Spleen (tissue), 11 donors: ENCODE results near the gene PROM2. TPM values are rescaled to one million over a fixed set of nuclear protein-coding genes. Genes with fewer than 3 reads are reported as not detected.

Experiments used
- DNase-seq: peaks from one replicate; pipeline ENCODE4 v3.0.0-alpha.2; 2020
- H3K27ac ChIP-seq, 8 donors: fragments of 200-600 bp; sonication (generic) in 7 of 8; 1 replicate in 4 of 8; 2 replicates in 4 of 8; pipeline versions ENCODE4 v1.5.0 to v1.8.0; 2016 to 2021; ENCODE audit warnings: inconsistent platforms in 4 of 8, mild to moderate bottlenecking in 4 of 8, moderate library complexity in 1 of 8
- H3K27me3 ChIP-seq, 7 donors: fragments of 200-600 bp; sonication (generic) in 6 of 7; replicated peaks in 1 of 7; 1 replicate in 4 of 7; 2 replicates in 3 of 7; pipeline versions ENCODE4 v1.5.0 to v1.8.0; 2016 to 2021; ENCODE audit warnings: inconsistent platforms in 3 of 7, mild to moderate bottlenecking in 1 of 7
- H3K36me3 ChIP-seq, 6 donors: fragments of 200-600 bp; sonication (generic) in 5 of 6; 1 replicate in 4 of 6; 2 replicates in 2 of 6; pipeline versions ENCODE4 v1.5.0 to v1.8.0; 2016 to 2021; ENCODE audit warnings: inconsistent platforms in 2 of 6
- H3K4me1 ChIP-seq, 6 donors: fragments of 200-600 bp; sonication (generic) in 5 of 6; 1 replicate in 3 of 6; 2 replicates in 3 of 6; pipeline versions ENCODE4 v1.5.0 to v1.8.0; 2016 to 2021; ENCODE audit warnings: inconsistent platforms in 3 of 6
- H3K4me3 ChIP-seq, 8 donors: fragments of 200-600 bp; sonication (generic) in 7 of 8; 1 replicate in 4 of 8; 2 replicates in 4 of 8; pipeline versions ENCODE4 v1.5.0 to v1.8.0; 2016 to 2021; ENCODE audit warnings: inconsistent platforms in 4 of 8, mild to moderate bottlenecking in 4 of 8, moderate library complexity in 2 of 8
- H3K9me3 ChIP-seq, 8 donors: fragments of 200-600 bp; sonication (generic) in 7 of 8; 1 replicate in 4 of 8; 2 replicates in 4 of 8; pipeline versions ENCODE4 v1.5.0 to v1.8.0; 2016 to 2021; ENCODE audit warnings: inconsistent platforms in 4 of 8
- POLR2A ChIP-seq, 3 donors: fragments of 450-650 bp; IDR thresholded peaks; one replicate each; pipeline ENCODE4 v1.5.1; 2017; ENCODE audit warnings: antibody characterized with exemption in 3 of 3, mild to moderate bottlenecking in 1 of 3
- POLR2AphosphoS5 ChIP-seq, 3 donors: sonication (generic); formaldehyde crosslinking; IDR thresholded peaks; one replicate each; pipeline ENCODE4 v1.5.1; 2017; ENCODE audit warnings: antibody characterized with exemption in 3 of 3
- WGBS, 5 donors: extraction: QIAGEN DNeasy Blood & Tissue Kit in 3 of 5; methylation state at CpG; one replicate each; pipeline versions ENCODE4 v1.1.5 to v1.1.7; 2013 to 2018; 5-methylcytosine and 5-hydroxymethylcytosine counted together
- intact Hi-C: fragments of 100-400 bp; cut with DNase I; formaldehyde crosslinking; loops from one replicate; pipeline ENCODE4 v1.15.0; 2023; ENCODE audit warnings: low total_unique reads
- polyA plus RNA-seq, 3 donors: library from polyadenylated mRNA; stranded (reverse); fragments of 200-250 nt; gene quantifications; one replicate each; pipeline ENCODE4 v1.2.1, GENCODE V29; 2013
- total RNA-seq, 7 donors: library from RNA; depleted of rRNA in 3 of 7; stranded (reverse); fragments of >200 nt in 3 of 7; fragmentation: NEBNext Ultra II Directional in 4 of 7; extraction: Animal tissue kit (Norgen Biotek cat#: 25700) in 4 of 7; gene quantifications; one replicate each; pipeline versions ENCODE4 v1.1.0 to v1.2.1, GENCODE V29; 2016 to 2021
- TF ChIP-seq, protein P1 (sequence below), 11 experiments: fragments of 200-600 bp in 7 of 11; fragments of 450-650 bp in 4 of 11; sonication (generic) in 4 of 11; IDR thresholded peaks in 8 of 11; conservative IDR thresholded peaks in 3 of 11; 1 replicate in 7 of 11; 2 replicates in 4 of 11; pipeline versions ENCODE4 v1.4.0 to v1.8.0; 2016 to 2021; ENCODE audit warnings: antibody characterized with exemption in 11 of 11, inconsistent platforms in 4 of 11, mild to moderate bottlenecking in 1 of 11
- donor health status: healthy with polysubstance abuse.
- donor health status: DM: no; HTN: no; CAD: no; lungs with moderate emphysema.
- donor health status: DM: no; HTN: no; CAD: no.
- donor health status: Bipolar disorder and iron deficiency.
- donor health status: healthy.
- donor health status: DM: no; HTN: no; CAD: no.
- donor health status: DM: yes; HTN: yes; CAD: no.

PROM2 gene
- total and polyA plus RNA-seq, 10 donors: 0.21 to 4.9 (median 1.4) TPM

GRCh38 chr2:95272781-95273180 is 1.5 kb upstream of the PROM2 start:
- Histone ChIP-seq H3K4me1 (no peaks in the 10 kb centered on the region), H3K36me3 (no peaks in the 10 kb centered on the region), H3K9me3 (no peaks in the 10 kb centered on the region), H3K4me3 (no peak overlapping the region), H3K27ac (no peak overlapping the region), H3K27me3 (no peaks in the 10 kb centered on the region)
- intact Hi-C loops: no loop called here
- TF ChIP-seq, protein P1, sequence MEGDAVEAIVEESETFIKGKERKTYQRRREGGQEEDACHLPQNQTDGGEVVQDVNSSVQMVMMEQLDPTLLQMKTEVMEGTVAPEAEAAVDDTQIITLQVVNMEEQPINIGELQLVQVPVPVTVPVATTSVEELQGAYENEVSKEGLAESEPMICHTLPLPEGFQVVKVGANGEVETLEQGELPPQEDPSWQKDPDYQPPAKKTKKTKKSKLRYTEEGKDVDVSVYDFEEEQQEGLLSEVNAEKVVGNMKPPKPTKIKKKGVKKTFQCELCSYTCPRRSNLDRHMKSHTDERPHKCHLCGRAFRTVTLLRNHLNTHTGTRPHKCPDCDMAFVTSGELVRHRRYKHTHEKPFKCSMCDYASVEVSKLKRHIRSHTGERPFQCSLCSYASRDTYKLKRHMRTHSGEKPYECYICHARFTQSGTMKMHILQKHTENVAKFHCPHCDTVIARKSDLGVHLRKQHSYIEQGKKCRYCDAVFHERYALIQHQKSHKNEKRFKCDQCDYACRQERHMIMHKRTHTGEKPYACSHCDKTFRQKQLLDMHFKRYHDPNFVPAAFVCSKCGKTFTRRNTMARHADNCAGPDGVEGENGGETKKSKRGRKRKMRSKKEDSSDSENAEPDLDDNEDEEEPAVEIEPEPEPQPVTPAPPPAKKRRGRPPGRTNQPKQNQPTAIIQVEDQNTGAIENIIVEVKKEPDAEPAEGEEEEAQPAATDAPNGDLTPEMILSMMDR (IDR thresholded peaks at IDR 0.05 in 8 of 11, conservative IDR thresholded peaks at IDR 0.05 in 3 of 11): no peak
- TF ChIP-seq POLR2AphosphoS5 (IDR thresholded peaks at IDR 0.05) (no peak), POLR2A (IDR thresholded peaks at IDR 0.05) (no peak)
- 58 to 90% (median 85%) methylated on average over 1 of the region's 1 CpG for WGBS, 5 donors
- DNase-seq: peak; percentile 30

DNA sequence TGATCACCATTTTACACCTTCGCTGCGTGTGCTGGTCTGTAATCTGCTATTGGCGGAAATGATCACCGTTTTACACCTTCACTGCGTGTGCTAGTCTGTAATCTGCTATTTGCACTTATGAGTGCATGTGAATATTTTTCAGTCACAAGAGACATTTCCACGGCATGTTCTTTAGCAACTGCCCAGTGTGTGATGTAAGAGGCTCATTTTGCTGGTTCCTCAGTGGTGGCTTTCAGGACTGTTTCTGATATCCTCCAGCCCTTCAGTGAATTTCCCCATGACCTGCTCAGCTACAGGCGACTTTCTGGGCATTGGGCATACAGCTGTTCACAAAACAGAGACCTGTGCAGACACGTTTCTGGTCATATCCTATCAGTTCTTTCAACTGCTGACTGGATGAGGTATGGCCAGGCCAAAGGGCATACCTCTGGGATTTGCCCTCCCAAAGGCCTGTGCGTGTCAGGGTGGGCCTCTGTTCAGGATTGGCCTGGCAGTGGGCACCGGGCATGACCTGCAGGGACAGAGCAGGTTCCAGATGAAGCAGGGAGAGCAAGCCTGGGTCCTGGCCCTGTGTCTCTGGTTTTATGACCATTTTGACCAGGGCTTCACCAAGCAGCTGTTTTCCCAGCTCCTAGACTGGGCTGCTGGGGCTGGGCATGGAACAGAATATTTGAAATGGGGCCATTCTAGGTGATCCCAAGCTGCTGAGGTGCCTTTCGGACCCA is 521 bp upstream of the PROM2 start:
- no peaks in the 10 kb centered on the region for H3K36me3 ChIP-seq
- no peak overlapping the region for H3K4me3 ChIP-seq
- intact Hi-C loops: no loop called here
- whole genome bisulfite sequencing, 5 donors: 79 to 92% (median 83%) methylated on average over 9 to 11 of the region's 11 CpGs
- peak; percentile 64 for DNase-seq
- H3K4me1 ChIP-seq: no peaks in the 10 kb centered on the region
- H3K27me3 ChIP-seq: no peaks in the 10 kb centered on the region
- no peak overlapping the region for H3K27ac ChIP-seq
- TF ChIP-seq POLR2AphosphoS5 (IDR thresholded peaks at IDR 0.05): no peak
- TF ChIP-seq POLR2A (IDR thresholded peaks at IDR 0.05): no peak
- TF ChIP-seq, protein P1 (IDR thresholded peaks at IDR 0.05 in 8 of 11, conservative IDR thresholded peaks at IDR 0.05 in 3 of 11): no peak
- H3K9me3 ChIP-seq: no peaks in the 10 kb centered on the region

- Histone ChIP-seq H3K36me3 (no peaks in the 10 kb centered on the region), H3K4me1 (no peaks in the 10 kb centered on the region), H3K27ac (no peak overlapping the region), H3K4me3 (no peak overlapping the region), H3K9me3 (no peaks in the 10 kb centered on the region), H3K27me3 (no peaks in the 10 kb centered on the region)
- TF ChIP-seq POLR2AphosphoS5 (IDR thresholded peaks at IDR 0.05): no peak
- TF ChIP-seq, protein P1 (IDR thresholded peaks at IDR 0.05 in 8 of 11, conservative IDR thresholded peaks at IDR 0.05 in 3 of 11): no peak
- no peak for TF ChIP-seq POLR2A (IDR thresholded peaks at IDR 0.05)
- intact Hi-C loops: no loop called here
- 81 to 100% (median 91%) methylated on average over 2 to 4 of the region's 4 CpGs for WGBS, 5 donors
- DNase-seq: peak; percentile 68
Measured at GRCh38 chr2:95275151-95275515, 884 bp downstream of the PROM2 start.

DNA sequence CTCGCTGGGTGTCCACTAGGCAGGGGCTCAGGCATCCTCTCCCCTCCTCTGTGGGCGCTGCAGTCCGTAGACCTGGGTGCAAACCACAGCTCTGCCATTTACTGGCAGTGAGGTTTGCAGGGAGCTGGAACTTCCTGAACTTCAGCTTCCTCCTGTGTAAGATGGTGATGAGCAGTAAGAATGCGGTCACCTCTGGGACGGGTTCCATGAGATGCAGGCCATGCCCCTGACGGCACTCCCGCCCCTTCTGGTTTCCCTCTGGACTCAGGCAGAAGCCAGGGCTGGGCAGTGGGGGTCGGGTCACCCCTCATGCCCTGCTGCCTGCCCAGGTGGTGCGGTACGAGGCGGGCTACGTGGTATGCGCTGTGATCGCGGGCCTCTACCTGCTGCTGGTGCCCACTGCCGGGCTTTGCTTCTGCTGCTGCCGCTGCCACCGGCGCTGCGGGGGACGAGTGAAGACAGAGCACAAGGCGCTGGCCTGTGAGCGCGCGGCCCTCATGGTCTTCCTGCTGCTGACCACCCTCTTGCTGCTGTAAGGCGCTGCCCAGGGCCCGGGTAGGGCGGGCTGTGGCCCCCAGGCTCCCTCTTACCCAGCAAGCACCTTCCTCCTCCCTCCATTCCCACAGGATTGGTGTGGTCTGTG is 1.5 kb downstream of the PROM2 start:
- H3K27ac ChIP-seq: no peak overlapping the region
- 79 to 88% (median 84%) methylated on average over 14 to 28 of the region's 28 CpGs for WGBS, 5 donors
- no peak for TF ChIP-seq POLR2A (IDR thresholded peaks at IDR 0.05)
- no peak for TF ChIP-seq POLR2AphosphoS5 (IDR thresholded peaks at IDR 0.05)
- TF ChIP-seq, protein P1 (IDR thresholded peaks at IDR 0.05 in 8 of 11, conservative IDR thresholded peaks at IDR 0.05 in 3 of 11): no peak
- H3K4me3 ChIP-seq: no peak overlapping the region
- H3K4me1 ChIP-seq: no peaks in the 10 kb centered on the region
- intact Hi-C loops: no loop called here
- peak; percentile 66 for DNase-seq
- no peaks in the 10 kb centered on the region for H3K9me3 ChIP-seq
- no peaks in the 10 kb centered on the region for H3K36me3 ChIP-seq
- H3K27me3 ChIP-seq: no peaks in the 10 kb centered on the region
